HFFc6 (cell line): ENCODE data around the gene ATG16L2. TPM values are rescaled to one million over a fixed set of nuclear protein-coding genes. Genes with fewer than 3 reads are reported as not detected.

Experiments
- DNase-seq: peaks from one replicate; pipeline ENCODE4 v3.0.0-alpha.2; 2018
- H3K27ac Mint-ChIP-seq: 2 replicates; pipeline ENCODE4 v1.8.0; 2020; ENCODE audit warnings: mild to moderate bottlenecking, mixed read lengths
- H3K27me3 Mint-ChIP-seq: 2 replicates; pipeline ENCODE4 v1.8.0; 2021; ENCODE audit warnings: mild to moderate bottlenecking, moderate library complexity, mixed read lengths; ENCODE audit not compliant: insufficient read depth
- H3K36me3 Mint-ChIP-seq: 2 replicates; pipeline ENCODE4 v1.8.0; 2021; ENCODE audit warnings: low read depth, mixed read lengths
- H3K4me1 Mint-ChIP-seq: 2 replicates; pipeline ENCODE4 v1.8.0; 2020; ENCODE audit warnings: low read depth, mixed read lengths
- H3K4me3 Mint-ChIP-seq: 2 replicates; pipeline ENCODE4 v1.8.0; 2020; ENCODE audit warnings: mild to moderate bottlenecking, moderate library complexity, mixed read lengths
- H3K9me3 Mint-ChIP-seq: 2 replicates; pipeline ENCODE4 v1.8.0; 2020; ENCODE audit warnings: mild to moderate bottlenecking, mixed read lengths
- long read RNA-seq: library from polyadenylated mRNA; unstranded; transcript quantifications from one replicate; pipeline ENCODE4 v2.0.0, GENCODE V29; 2019
- total RNA-seq, 6 experiments: library from RNA; stranded (reverse); fragmentation: NEBNext Ultra II Directional; extraction: Animal tissue kit (Norgen Biotek cat#: 25700); gene quantifications; 2 replicates in 1 of 6; 3 replicates in 5 of 6; pipeline ENCODE4 v1.2.3, GENCODE V29; 2021
- TF ChIP-seq, protein P1 (sequence below): fragments of 200-600 bp; sonication (generic); IDR thresholded peaks from 2 replicates; pipeline ENCODE4 v1.5.0; 2021; ENCODE audit warnings: antibody characterized with exemption, mild to moderate bottlenecking

ATG16L2 gene, protein sequence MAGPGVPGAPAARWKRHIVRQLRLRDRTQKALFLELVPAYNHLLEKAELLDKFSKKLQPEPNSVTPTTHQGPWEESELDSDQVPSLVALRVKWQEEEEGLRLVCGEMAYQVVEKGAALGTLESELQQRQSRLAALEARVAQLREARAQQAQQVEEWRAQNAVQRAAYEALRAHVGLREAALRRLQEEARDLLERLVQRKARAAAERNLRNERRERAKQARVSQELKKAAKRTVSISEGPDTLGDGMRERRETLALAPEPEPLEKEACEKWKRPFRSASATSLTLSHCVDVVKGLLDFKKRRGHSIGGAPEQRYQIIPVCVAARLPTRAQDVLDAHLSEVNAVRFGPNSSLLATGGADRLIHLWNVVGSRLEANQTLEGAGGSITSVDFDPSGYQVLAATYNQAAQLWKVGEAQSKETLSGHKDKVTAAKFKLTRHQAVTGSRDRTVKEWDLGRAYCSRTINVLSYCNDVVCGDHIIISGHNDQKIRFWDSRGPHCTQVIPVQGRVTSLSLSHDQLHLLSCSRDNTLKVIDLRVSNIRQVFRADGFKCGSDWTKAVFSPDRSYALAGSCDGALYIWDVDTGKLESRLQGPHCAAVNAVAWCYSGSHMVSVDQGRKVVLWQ
- total RNA-seq, result 1 to 10 TPM; 5.4 to 9.5 (median 7.6) TPM
- long read RNA-seq, partial matches to known transcripts, result 1 of 7 reads
- long read RNA-seq, other reads (novel, unspliced or antisense), result 4 of 7 reads

DNA sequence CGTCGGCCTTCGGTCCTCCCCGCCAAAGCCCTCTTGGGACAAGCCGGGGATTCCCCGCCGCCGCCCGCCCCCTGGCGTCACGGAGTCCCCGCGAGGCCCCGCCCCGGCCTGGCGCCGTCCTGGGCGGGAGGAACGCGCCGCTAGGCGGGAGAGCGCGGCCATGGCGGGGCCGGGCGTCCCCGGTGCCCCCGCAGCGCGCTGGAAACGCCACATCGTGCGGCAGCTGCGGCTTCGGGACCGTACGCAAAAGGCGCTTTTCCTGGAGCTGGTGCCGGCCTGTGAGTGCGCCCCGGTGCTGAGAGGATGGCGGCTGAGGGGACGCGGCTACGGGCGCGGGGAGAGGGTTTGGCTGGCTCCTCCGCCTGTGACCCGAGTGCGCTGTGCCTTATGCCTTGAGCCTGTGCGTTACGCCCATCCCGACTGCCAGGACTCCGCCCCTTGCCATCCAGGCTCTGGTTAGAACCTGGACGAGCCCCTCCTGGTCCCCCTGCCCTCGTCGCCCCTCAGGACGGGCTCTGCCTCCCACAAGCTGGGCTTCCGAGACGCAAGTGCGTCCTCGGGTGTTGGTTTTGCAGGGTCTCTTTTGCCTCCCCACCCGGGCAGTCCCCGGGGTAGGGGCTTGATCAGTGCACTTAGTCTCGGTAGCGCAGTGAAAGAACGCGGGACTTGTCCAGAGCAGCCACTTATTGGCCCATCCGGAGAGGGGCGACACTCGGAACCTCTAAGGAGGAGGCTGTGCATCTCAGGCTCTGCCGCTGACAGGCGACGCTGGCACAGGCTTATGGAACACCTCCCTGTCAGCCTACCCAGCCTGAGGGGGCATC is at the start of gene ATG16L2:
Gene ATG16L2, plus strand, starts transcription at position 126 of the 824 bp plus-strand sequence. Its CDS starts 35 bp downstream, at position 161.
- DNase-seq, result peak; percentile 63
- TF ChIP-seq, protein P1, sequence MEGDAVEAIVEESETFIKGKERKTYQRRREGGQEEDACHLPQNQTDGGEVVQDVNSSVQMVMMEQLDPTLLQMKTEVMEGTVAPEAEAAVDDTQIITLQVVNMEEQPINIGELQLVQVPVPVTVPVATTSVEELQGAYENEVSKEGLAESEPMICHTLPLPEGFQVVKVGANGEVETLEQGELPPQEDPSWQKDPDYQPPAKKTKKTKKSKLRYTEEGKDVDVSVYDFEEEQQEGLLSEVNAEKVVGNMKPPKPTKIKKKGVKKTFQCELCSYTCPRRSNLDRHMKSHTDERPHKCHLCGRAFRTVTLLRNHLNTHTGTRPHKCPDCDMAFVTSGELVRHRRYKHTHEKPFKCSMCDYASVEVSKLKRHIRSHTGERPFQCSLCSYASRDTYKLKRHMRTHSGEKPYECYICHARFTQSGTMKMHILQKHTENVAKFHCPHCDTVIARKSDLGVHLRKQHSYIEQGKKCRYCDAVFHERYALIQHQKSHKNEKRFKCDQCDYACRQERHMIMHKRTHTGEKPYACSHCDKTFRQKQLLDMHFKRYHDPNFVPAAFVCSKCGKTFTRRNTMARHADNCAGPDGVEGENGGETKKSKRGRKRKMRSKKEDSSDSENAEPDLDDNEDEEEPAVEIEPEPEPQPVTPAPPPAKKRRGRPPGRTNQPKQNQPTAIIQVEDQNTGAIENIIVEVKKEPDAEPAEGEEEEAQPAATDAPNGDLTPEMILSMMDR, result peak; percentile 69
- peaks cover 12% of the 10 kb centered on the region for H3K27me3 Mint-ChIP-seq
- H3K4me3 Mint-ChIP-seq, result peak within 1 kb of the TSS; percentile 98
- H3K36me3 Mint-ChIP-seq, result peaks cover 29% of the 10 kb centered on the region
- no peaks in the 10 kb centered on the region for H3K9me3 Mint-ChIP-seq
- H3K4me1 Mint-ChIP-seq, result peaks cover 78% of the 10 kb centered on the region
- peak within 1 kb of the TSS; percentile 95 for H3K27ac Mint-ChIP-seq

DNA sequence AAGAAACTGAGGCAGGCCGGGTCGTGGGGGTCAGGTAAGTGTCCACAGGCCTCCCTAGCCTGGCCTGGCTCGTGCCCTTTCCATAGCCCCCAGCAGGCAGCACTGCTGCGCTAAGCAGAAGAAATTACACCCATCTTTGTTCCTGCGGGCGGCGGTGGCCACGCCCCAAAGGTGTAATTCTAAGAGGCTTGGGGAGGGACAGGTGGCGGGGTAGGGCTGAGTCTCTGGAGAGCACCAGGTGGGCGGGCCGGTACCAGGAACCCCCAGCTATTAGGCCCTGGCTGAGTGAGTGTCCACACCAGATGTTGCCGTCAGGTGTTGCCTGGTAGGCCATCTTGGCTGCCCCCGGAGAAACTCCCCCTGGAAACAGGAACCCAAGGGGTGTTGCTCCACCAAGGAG is 49.7 kb upstream of the ATG16L2 start:
- peaks cover 4% of the 10 kb centered on the region for H3K27me3 Mint-ChIP-seq
- H3K4me3 Mint-ChIP-seq, result no peak overlapping the region
- peaks cover 8% of the 10 kb centered on the region for H3K4me1 Mint-ChIP-seq
- TF ChIP-seq, protein P1, result no peak
- H3K27ac Mint-ChIP-seq, result no peak overlapping the region
- no peak for DNase-seq
- H3K9me3 Mint-ChIP-seq, result peaks cover 15% of the 10 kb centered on the region
- H3K36me3 Mint-ChIP-seq, result peaks cover 15% of the 10 kb centered on the region

DNA sequence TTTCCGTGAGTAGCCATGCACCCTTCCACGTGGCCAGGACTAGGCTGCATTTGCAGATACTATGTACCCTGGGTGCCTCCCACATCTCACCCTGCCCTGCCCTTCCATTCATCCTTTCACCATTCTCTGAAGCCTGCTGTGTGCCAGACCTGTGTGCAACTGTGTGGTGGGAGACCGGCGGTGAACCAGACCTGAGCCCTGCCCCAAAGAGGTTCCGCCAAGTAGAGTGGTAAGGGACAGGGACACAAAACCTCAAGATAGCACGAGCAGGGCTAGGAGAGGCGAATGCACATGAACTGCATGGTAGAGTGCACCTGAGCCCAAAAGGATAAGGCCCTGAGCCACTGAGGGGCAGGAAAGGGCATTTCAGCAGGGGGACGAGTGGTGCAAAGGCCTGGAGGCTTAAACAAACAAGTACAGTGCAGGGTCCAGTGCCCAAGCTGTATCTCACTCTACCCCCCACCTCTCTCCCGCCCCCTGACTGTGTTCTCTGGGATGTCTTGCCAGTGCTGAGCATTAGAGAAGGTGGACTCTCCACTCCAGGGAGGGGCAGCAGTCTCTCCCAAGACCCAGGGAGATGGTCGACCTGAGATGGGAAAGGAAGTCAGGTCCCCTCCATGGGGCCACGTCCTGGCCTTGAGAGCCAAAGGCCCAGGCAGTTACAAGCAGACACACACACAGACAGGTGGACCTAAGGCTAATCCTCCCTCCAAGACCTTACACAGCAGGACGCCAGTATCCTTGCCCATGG is 47.9 kb upstream of the ATG16L2 start:
- peaks cover 3% of the 10 kb centered on the region for H3K9me3 Mint-ChIP-seq
- peaks cover 11% of the 10 kb centered on the region for H3K4me1 Mint-ChIP-seq
- TF ChIP-seq, protein P1, result no peak
- peaks cover 4% of the 10 kb centered on the region for H3K27me3 Mint-ChIP-seq
- H3K4me3 Mint-ChIP-seq, result no peak overlapping the region
- DNase-seq, result no peak
- no peak overlapping the region for H3K27ac Mint-ChIP-seq
- peaks cover 2% of the 10 kb centered on the region for H3K36me3 Mint-ChIP-seq

DNA sequence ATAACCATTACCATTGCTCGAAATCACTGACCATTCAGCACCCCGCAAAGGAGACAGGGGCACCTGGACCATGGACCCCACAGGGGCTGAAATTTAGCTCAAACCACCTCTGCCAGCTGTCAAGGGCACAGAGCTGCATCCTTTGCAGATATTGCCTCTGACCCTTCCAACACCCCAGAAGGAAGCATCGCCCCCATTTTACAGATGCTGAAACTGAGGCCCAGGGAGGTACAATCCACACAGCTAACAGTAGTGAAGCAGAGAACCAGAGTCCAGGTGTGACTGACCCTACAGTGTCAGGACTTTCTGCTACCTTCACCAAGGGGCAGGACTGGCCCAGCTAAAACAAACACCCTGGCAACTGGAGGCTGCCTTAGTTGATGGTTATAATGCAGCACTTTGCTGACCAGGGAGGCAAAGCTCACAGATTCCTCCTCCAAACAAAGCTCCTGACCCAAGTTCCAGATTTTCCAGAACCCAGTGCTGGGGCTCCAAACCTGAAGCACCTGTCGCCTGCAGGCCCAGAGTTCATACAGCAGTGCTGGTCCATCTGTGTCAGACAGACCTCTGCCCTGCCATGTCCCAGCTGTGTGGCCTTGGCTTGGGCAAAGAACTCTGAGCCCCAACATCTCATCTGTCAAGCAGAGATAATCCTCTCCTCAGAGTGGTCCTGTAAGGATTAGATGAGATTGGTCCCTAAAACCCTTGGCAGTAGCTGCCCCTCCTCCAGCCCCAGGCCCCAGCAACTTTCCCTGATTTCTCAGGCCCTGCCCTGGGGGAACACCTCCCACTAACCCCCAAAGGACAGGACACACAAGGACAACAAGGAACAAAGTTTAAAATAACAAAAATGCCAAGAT is 46.8 kb upstream of the ATG16L2 start:
- Mint-ChIP-seq H3K9me3 (no peaks in the 10 kb centered on the region), H3K4me3 (no peak overlapping the region), H3K4me1 (peaks cover 21% of the 10 kb centered on the region), H3K36me3 (no peaks in the 10 kb centered on the region), H3K27ac (no peak overlapping the region), H3K27me3 (peaks cover 5% of the 10 kb centered on the region)
- DNase-seq, result no peak
- TF ChIP-seq, protein P1, result no peak
